Tibial artery (tissue), 4 donors: ENCODE data around the gene SUFU.

ENCODE experiments used
- DNase-seq, 2 donors: peaks; one replicate each; pipeline ENCODE4 v3.0.0-alpha.2; 2019
- H3K27ac ChIP-seq, 2 donors: fragments of 200-600 bp; sonication (generic) in 1 of 2; 1 replicate in 1 of 2; 2 replicates in 1 of 2; pipeline ENCODE4 v1.5.1; 2018 to 2019; ENCODE audit warnings: mild to moderate bottlenecking in 1 of 2
- H3K27me3 ChIP-seq, 2 donors: fragments of 200-600 bp; sonication (generic) in 1 of 2; one replicate each; pipeline versions ENCODE4 v1.5.1 to v1.6.0; 2016 to 2019
- H3K36me3 ChIP-seq, 3 donors: fragments of 200-600 bp; sonication (generic) in 2 of 3; one replicate each; pipeline ENCODE4 v1.5.1; 2016 to 2019; ENCODE audit warnings: mild to moderate bottlenecking in 2 of 3
- H3K4me1 ChIP-seq, 4 donors: fragments of 200-600 bp; sonication (generic) in 2 of 4; 1 replicate in 3 of 4; 2 replicates in 1 of 4; pipeline ENCODE4 v1.5.1; 2016 to 2019
- H3K4me3 ChIP-seq, 2 donors: fragments of 200-600 bp; sonication (generic) in 1 of 2; 1 replicate in 1 of 2; 2 replicates in 1 of 2; pipeline ENCODE4 v1.5.1; 2018 to 2019; ENCODE audit warnings: mild to moderate bottlenecking in 2 of 2
- H3K9me3 ChIP-seq, 3 donors: fragments of 200-600 bp; sonication (generic) in 1 of 3; one replicate each; pipeline ENCODE4 v1.5.1; 2016 to 2019
- intact Hi-C: fragments of 100-400 bp; cut with DNase I; formaldehyde crosslinking; loops from one replicate; pipeline ENCODE4 v1.15.0; 2023; ENCODE audit warnings: low total_unique reads
- TF ChIP-seq, protein P1 (sequence below), 2 experiments: fragments of 200-600 bp in 1 of 2; fragments of 450-650 bp in 1 of 2; IDR thresholded peaks; one replicate each; pipeline ENCODE4 v1.5.1; 2017 to 2019; ENCODE audit warnings: antibody characterized with exemption in 2 of 2, mild to moderate bottlenecking in 1 of 2, moderate library complexity in 1 of 2

Gene SUFU

DNA sequence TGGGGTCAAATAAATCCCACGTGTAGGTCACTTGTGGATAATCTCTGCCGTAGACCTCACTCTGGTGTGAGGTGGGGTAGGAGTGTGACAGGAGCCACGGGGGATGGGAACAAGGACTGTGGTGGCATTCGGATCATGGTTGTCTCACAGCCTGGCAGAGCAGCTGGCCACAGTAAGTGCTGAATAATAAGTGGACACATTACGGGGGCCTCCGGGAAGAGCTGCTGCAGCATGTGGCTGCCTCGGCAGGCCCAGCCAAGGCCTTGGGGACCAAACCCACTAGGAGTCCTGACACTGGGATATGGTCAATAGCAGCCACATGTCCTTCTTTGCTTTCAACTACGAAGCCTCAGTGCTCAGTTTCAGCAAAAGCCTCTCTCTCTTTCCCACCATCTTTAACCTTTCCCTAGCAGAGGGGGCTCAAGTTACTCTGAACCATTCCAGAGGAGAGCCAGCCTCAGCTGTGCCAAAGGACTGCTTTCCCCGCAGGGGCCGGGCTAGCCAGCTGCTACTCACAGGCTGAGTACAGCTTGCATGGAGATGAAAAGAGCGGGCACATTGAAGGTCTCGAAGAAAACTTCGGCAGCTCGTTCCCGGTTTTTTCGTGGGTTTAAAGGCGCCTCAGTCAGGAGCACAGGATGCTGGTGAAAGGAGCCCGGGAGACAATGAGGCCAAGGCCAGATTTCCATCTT, 18.5 kb upstream of the SUFU start:
- intact Hi-C loops: no loop called here
- no peak overlapping the region for H3K4me3 ChIP-seq
- no peaks in the 10 kb centered on the region for H3K4me1 ChIP-seq
- no peak for DNase-seq
- no peak overlapping the region for H3K27ac ChIP-seq
- H3K36me3 ChIP-seq: peaks cover 96 to 100% (median 97%) of the 10 kb centered on the region in 3 donors
- H3K27me3 ChIP-seq: no peaks in the 10 kb centered on the region
- TF ChIP-seq, protein P1, sequence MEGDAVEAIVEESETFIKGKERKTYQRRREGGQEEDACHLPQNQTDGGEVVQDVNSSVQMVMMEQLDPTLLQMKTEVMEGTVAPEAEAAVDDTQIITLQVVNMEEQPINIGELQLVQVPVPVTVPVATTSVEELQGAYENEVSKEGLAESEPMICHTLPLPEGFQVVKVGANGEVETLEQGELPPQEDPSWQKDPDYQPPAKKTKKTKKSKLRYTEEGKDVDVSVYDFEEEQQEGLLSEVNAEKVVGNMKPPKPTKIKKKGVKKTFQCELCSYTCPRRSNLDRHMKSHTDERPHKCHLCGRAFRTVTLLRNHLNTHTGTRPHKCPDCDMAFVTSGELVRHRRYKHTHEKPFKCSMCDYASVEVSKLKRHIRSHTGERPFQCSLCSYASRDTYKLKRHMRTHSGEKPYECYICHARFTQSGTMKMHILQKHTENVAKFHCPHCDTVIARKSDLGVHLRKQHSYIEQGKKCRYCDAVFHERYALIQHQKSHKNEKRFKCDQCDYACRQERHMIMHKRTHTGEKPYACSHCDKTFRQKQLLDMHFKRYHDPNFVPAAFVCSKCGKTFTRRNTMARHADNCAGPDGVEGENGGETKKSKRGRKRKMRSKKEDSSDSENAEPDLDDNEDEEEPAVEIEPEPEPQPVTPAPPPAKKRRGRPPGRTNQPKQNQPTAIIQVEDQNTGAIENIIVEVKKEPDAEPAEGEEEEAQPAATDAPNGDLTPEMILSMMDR (IDR thresholded peaks at IDR 0.05): no peak
- no peaks in the 10 kb centered on the region for H3K9me3 ChIP-seq

- TF ChIP-seq, protein P1 (IDR thresholded peaks at IDR 0.05): no peak
Measured at GRCh38 chr10:102491136-102491535, 12.6 kb upstream of the SUFU start.

GRCh38 chr10:102492344-102492939, 11.3 kb upstream of the SUFU start:
- Histone ChIP-seq H3K27me3 (no peaks in the 10 kb centered on the region), H3K4me1 (peaks cover 0 to 32% (median 12%) of the 10 kb centered on the region in 4 donors), H3K9me3 (no peaks in the 10 kb centered on the region), H3K36me3 (peaks cover 27 to 36% (median 32%) of the 10 kb centered on the region in 3 donors), H3K4me3 (no peak overlapping the region), H3K27ac (no peak overlapping the region)
- DNase-seq: no peak
- TF ChIP-seq, protein P1 (IDR thresholded peaks at IDR 0.05): no peak
- intact Hi-C loops: no loop called here

More at GRCh38 chr10:102491136-102491535, 12.6 kb upstream of the SUFU start:
- intact Hi-C loops: no loop called here
- H3K36me3 ChIP-seq: peaks cover 40 to 49% (median 45%) of the 10 kb centered on the region in 3 donors
- no peaks in the 10 kb centered on the region for H3K9me3 ChIP-seq
- H3K27me3 ChIP-seq: no peaks in the 10 kb centered on the region
- H3K27ac ChIP-seq: no peak overlapping the region
- no peak overlapping the region for H3K4me3 ChIP-seq
- DNase-seq: no peak
- H3K4me1 ChIP-seq: peaks cover 0 to 32% (median 12%) of the 10 kb centered on the region in 4 donors

- intact Hi-C loops: no loop called here
- Histone ChIP-seq H3K27me3 (no peaks in the 10 kb centered on the region), H3K4me1 (peaks cover 0 to 36% (median 12%) of the 10 kb centered on the region in 4 donors), H3K9me3 (no peaks in the 10 kb centered on the region), H3K36me3 (peaks cover 22 to 31% (median 28%) of the 10 kb centered on the region in 3 donors), H3K4me3 (no peak overlapping the region), H3K27ac (no peak overlapping the region)
- DNase-seq: no peak
- TF ChIP-seq, protein P1 (IDR thresholded peaks at IDR 0.05): no peak
Measured at GRCh38 chr10:102492983-102493382, 10.8 kb upstream of the SUFU start.

DNA sequence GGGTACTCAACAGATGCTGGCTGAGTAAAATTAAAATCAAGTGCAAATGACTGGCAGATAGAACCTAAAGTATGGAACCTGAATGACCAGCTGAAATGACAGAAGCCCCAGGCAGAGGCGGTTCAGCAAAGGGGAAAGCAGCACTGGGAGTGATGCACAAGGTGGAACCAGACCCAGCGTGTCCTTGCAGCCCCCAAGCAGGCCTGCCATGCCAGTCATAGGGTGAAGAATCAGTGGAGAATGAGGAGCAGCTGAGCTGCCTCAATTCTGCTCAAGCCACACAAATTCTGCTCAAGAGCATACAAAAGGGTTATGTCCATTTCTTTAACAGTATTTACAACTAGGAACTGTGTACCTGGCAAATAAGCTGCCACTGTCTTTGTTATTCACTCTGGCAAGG, 10.0 kb upstream of the SUFU start:
- TF ChIP-seq, protein P1 (IDR thresholded peaks at IDR 0.05): no peak
- Histone ChIP-seq H3K27me3 (no peaks in the 10 kb centered on the region), H3K36me3 (peaks cover 14 to 23% (median 20%) of the 10 kb centered on the region in 3 donors), H3K4me1 (peaks cover 0 to 44% (median 12%) of the 10 kb centered on the region in 4 donors), H3K27ac (no peak overlapping the region), H3K4me3 (no peak overlapping the region), H3K9me3 (no peaks in the 10 kb centered on the region)
- intact Hi-C loops: no loop called here
- no peak for DNase-seq
